ENCODE results near the gene POU6F2.

DNA sequence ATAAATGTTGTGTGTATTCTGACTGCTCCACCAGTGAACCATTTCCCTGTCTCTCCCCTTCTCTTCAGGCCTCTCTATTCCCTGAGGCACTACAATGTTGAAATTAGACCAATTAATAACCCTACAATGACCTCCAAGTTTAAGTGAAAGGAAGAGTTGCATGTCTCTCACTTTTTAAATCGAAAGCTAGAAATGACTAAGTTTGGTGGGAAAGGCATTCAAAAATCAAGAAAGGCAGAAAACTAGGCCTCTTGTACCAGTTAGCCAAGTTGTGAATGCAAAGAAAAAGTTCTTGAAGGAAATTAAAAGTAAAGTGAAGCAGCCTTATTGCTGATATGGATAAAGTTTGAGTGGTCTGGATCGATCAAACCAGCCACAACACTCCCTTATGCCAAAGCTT is 390.2 kb downstream of the POU6F2 start:
- no peak for TF ChIP-seq CTCF (conservative IDR thresholded peaks at IDR 0.05 in 1 of 2, IDR thresholded peaks at IDR 0.05 in 1 of 2; ENCODE audit: low read depth in 1 of 2, low read length in 2 of 2)
- no peak for TF ChIP-seq EZH2 (IDR thresholded peaks at IDR 0.05; ENCODE audit: low read length, missing control alignments)

All from fibroblast of lung (primary cell).